ENCODE results near the gene KIAA1217. TPM values are rescaled to one million over a fixed set of nuclear protein-coding genes. Genes with fewer than 3 reads are reported as not detected.

Gene KIAA1217
- total RNA-seq, 3 donors from 2014 or later (not counting 1 experiment from before 2014, with no cell fraction given), result not detected

DNA sequence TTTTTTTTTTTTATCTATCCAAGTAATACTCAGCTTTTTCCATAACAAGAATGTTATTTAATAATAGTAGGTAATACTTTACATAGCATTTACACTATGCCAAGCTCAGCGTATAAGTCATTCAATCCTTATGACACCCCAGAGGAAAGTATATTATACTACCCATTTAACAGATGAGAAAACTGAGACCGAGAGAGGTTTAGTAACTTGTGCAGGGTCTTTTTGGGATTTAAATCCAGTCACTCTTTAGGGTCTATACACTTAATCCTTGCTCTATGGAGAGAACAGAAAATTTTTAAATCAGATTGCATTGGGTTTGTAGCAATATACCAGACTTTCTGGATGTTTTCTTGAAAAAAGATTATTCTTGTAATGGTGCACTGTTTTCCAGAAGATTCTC lies 322.5 kb downstream of the KIAA1217 start:
- no peaks in the 10 kb centered on the region for H3K27me3 ChIP-seq (ENCODE audit: control insufficient read depth, insufficient read depth, low read length)
- H3K27ac Mint-ChIP-seq, result no peak overlapping the region
- H3K4me3 ChIP-seq (ENCODE audit: low read length), result no peak overlapping the region
- H3K9me3 ChIP-seq (ENCODE audit: control insufficient read depth, insufficient read depth, low read length), result no peaks in the 10 kb centered on the region
- ATAC-seq (no peak), DNase-seq (no peak)
- intact Hi-C loops (cut with micrococcal nuclease), result no loop called here
- WGBS (ENCODE audit: insufficient coverage), result no CpG with 5 or more reads among the region's 2 CpGs
- peaks cover 5 to 19% of the 10 kb centered on the region in 2 donors for H3K27me3 Mint-ChIP-seq (ENCODE audit: low read depth in 2 of 2)
- H3K4me1 Mint-ChIP-seq, result no peaks in the 10 kb centered on the region
- H3K36me3 Mint-ChIP-seq, result no peaks in the 10 kb centered on the region
- no peak overlapping the region for H3K27ac ChIP-seq (ENCODE audit: low read length)
- H3K4me3 Mint-ChIP-seq, result no peak overlapping the region
- H3K36me3 ChIP-seq (ENCODE audit: control insufficient read depth, insufficient read depth, low read length), result no peaks in the 10 kb centered on the region
- TF ChIP-seq, protein P1, sequence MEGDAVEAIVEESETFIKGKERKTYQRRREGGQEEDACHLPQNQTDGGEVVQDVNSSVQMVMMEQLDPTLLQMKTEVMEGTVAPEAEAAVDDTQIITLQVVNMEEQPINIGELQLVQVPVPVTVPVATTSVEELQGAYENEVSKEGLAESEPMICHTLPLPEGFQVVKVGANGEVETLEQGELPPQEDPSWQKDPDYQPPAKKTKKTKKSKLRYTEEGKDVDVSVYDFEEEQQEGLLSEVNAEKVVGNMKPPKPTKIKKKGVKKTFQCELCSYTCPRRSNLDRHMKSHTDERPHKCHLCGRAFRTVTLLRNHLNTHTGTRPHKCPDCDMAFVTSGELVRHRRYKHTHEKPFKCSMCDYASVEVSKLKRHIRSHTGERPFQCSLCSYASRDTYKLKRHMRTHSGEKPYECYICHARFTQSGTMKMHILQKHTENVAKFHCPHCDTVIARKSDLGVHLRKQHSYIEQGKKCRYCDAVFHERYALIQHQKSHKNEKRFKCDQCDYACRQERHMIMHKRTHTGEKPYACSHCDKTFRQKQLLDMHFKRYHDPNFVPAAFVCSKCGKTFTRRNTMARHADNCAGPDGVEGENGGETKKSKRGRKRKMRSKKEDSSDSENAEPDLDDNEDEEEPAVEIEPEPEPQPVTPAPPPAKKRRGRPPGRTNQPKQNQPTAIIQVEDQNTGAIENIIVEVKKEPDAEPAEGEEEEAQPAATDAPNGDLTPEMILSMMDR (IDR thresholded peaks at IDR 0.05), result no peak
- no peaks in the 10 kb centered on the region for H3K4me1 ChIP-seq (ENCODE audit: control insufficient read depth, insufficient read depth, low read length)
- peaks cover 0 to 2% of the 10 kb centered on the region in 2 donors for H3K9me3 Mint-ChIP-seq

DNA sequence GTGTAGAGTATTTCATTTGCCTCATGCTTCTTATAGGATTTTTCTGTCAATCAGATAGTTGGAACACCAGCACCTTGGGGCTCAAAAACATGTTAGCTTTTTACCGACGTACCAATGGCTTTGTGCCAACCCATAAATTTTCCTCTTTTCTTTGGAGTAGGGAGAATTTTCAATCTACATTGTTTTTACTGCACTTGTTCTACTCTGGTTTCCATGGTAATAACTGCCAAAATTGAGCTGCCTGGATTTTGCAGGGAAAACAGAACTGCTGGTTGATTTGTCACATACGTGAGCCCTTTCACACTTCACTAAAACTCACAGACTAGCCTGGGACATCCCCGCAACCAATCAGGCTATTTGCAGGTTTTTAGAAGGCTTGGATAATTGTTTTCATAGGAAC lies 325.0 kb downstream of the KIAA1217 start:
- Mint-ChIP-seq H3K36me3 (no peaks in the 10 kb centered on the region), H3K4me1 (no peaks in the 10 kb centered on the region), H3K27ac (no peak overlapping the region), H3K4me3 (no peak overlapping the region), H3K27me3 (ENCODE audit: low read depth in 2 of 2) (peaks cover 6 to 19% of the 10 kb centered on the region in 2 donors), H3K9me3 (peaks cover 0 to 2% of the 10 kb centered on the region in 2 donors)
- intact Hi-C loops (cut with micrococcal nuclease), result no loop called here
- no peaks in the 10 kb centered on the region for H3K9me3 ChIP-seq (ENCODE audit: control insufficient read depth, insufficient read depth, low read length)
- no peak overlapping the region for H3K27ac ChIP-seq (ENCODE audit: low read length)
- TF ChIP-seq, protein P1 (IDR thresholded peaks at IDR 0.05), result no peak
- DNase-seq, result no peak
- 35% methylated on average over 3 of the region's 4 CpGs for WGBS (ENCODE audit: insufficient coverage)
- no peaks in the 10 kb centered on the region for H3K4me1 ChIP-seq (ENCODE audit: control insufficient read depth, insufficient read depth, low read length)
- no peak for ATAC-seq
- no peaks in the 10 kb centered on the region for H3K27me3 ChIP-seq (ENCODE audit: control insufficient read depth, insufficient read depth, low read length)
- no peak overlapping the region for H3K4me3 ChIP-seq (ENCODE audit: low read length)
- no peaks in the 10 kb centered on the region for H3K36me3 ChIP-seq (ENCODE audit: control insufficient read depth, insufficient read depth, low read length)

DNA sequence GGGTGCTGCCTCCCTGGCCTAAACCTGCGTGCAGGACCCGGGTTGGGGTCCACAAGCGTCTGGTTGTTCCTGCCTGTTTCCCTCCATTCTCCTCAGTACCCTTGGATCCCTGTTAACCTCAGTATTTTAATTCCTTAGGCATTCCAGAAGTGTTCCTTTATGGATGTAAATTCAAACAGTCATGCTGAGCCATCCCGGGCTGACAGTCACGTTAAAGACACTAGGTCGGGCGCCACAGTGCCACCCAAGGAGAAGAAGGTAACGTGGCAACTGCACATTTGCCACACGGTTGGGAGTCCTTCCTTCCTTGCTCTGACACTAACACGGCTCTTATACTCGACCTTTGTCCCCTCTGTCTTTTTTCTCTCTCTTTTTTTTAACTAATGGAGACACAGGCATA lies 327.7 kb downstream of the KIAA1217 start:
- Histone ChIP-seq H3K4me1 (ENCODE audit: control insufficient read depth, insufficient read depth, low read length) (no peaks in the 10 kb centered on the region), H3K36me3 (ENCODE audit: control insufficient read depth, insufficient read depth, low read length) (no peaks in the 10 kb centered on the region), H3K27me3 (ENCODE audit: control insufficient read depth, insufficient read depth, low read length) (no peaks in the 10 kb centered on the region), H3K4me3 (ENCODE audit: low read length) (no peak overlapping the region), H3K27ac (ENCODE audit: low read length) (no peak overlapping the region), H3K9me3 (ENCODE audit: control insufficient read depth, insufficient read depth, low read length) (no peaks in the 10 kb centered on the region)
- H3K4me3 Mint-ChIP-seq, result no peak overlapping the region
- ATAC-seq (no peak), DNase-seq (no peak)
- TF ChIP-seq, protein P1 (IDR thresholded peaks at IDR 0.05), result no peak
- WGBS (ENCODE audit: insufficient coverage), result 86% methylated on average over 11 of the region's 11 CpGs
- H3K27me3 Mint-ChIP-seq (ENCODE audit: low read depth in 2 of 2), result peaks cover 6% of the 10 kb centered on the region in 2 donors
- no peaks in the 10 kb centered on the region for H3K36me3 Mint-ChIP-seq
- H3K4me1 Mint-ChIP-seq, result no peaks in the 10 kb centered on the region
- H3K27ac Mint-ChIP-seq, result no peak overlapping the region
- intact Hi-C loops (cut with micrococcal nuclease), result no loop called here
- peaks cover 0 to 2% of the 10 kb centered on the region in 2 donors for H3K9me3 Mint-ChIP-seq

DNA sequence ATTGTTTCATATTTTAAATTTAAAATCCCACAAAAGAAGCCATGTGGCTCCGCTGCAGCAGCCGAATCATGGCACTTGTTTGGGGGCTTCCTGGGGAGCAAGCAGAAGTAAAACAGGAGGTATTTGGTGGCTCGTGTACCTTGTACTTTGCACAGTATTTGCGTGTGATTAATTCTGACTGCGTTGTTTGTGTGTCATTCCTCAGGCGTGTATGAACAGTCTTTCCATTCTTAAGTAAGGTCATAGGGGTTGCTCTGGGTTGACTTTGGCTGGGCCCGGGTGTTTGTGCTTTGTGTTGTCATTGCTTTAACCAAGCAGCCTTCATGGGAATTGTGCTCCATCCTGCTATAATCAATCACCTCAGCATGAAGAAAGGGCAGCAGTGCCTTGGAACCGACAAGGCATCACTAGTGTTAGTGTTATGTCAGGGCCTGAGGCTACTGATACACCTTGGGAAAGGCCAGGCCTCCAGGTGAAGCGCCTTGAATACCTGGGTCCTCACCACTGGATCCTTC lies 332.4 kb downstream of the KIAA1217 start:
- no peaks in the 10 kb centered on the region for H3K36me3 ChIP-seq (ENCODE audit: control insufficient read depth, insufficient read depth, low read length)

More for the DNA sequence above, 332.4 kb downstream of the KIAA1217 start:
- no peaks in the 10 kb centered on the region for H3K9me3 Mint-ChIP-seq
- 90% methylated on average over 9 of the region's 9 CpGs for WGBS (ENCODE audit: insufficient coverage)
- no peak overlapping the region for H3K4me3 Mint-ChIP-seq
- no peaks in the 10 kb centered on the region for H3K4me1 ChIP-seq (ENCODE audit: control insufficient read depth, insufficient read depth, low read length)
- no peak overlapping the region for H3K27ac ChIP-seq (ENCODE audit: low read length)
- no peak overlapping the region for H3K27ac Mint-ChIP-seq
- TF ChIP-seq, protein P1 (IDR thresholded peaks at IDR 0.05), result no peak
- no peak for ATAC-seq
- intact Hi-C loops (cut with micrococcal nuclease), result no loop called here
- H3K9me3 ChIP-seq (ENCODE audit: control insufficient read depth, insufficient read depth, low read length), result no peaks in the 10 kb centered on the region
- no peak overlapping the region for H3K4me3 ChIP-seq (ENCODE audit: low read length)
- no peak for DNase-seq
- H3K36me3 Mint-ChIP-seq, result no peaks in the 10 kb centered on the region
- H3K27me3 ChIP-seq (ENCODE audit: control insufficient read depth, insufficient read depth, low read length), result no peaks in the 10 kb centered on the region
- no peaks in the 10 kb centered on the region for H3K4me1 Mint-ChIP-seq
- peaks cover 0 to 11% of the 10 kb centered on the region in 2 donors for H3K27me3 Mint-ChIP-seq (ENCODE audit: low read depth in 2 of 2)
